BJ (cell line): ENCODE data around the gene TPD52L2. TPM values are rescaled to one million over a fixed set of nuclear protein-coding genes. Genes with fewer than 3 reads are reported as not detected.

Experiments
- CTCF ChIA-PET: fragments of 350-600 bp; formaldehyde crosslinking; extraction: SDS; loops from one replicate; lab custom pipeline; 2021; ENCODE audit warnings: antibody characterized with exemption, inconsistent platforms; lab: Yijun Ruan, JAX
- POLR2A ChIA-PET: fragments of 300-600 bp; sonication (Branson Sonifier 250); formaldehyde crosslinking; extraction: SDS; loops from one replicate; lab custom pipeline; 2021; ENCODE audit warnings: antibody characterized with exemption; lab: Charles Lee
- DNase-seq: peaks from one replicate; pipeline ENCODE4 v3.0.0-alpha.2; 2011; ENCODE audit warnings: low read depth
- H3K27me3 ChIP-seq: 2 replicates; pipeline ENCODE4 v1.6.0; 2011; ENCODE audit warnings: low read length; ENCODE audit not compliant: control insufficient read depth, insufficient read depth
- H3K36me3 ChIP-seq: 2 replicates; pipeline ENCODE4 v1.5.1; 2011; ENCODE audit warnings: low read length; ENCODE audit not compliant: control insufficient read depth, insufficient read depth
- H3K4me3 ChIP-seq: 2 replicates; pipeline ENCODE4 v1.5.1; 2011; ENCODE audit warnings: low read depth, mild to moderate bottlenecking, control low read depth, low read length
- polyA plus RNA-seq: library from polyadenylated mRNA; depleted of rRNA; stranded (reverse); fragments of >200 nt; gene quantifications from 2 replicates; pipeline ENCODE4 v1.2.3, GENCODE V29; 2011
- TF ChIP-seq, protein P1 (sequence below): IDR thresholded peaks from 2 replicates; pipeline ENCODE4 v1.5.1; 2011; ENCODE audit warnings: low read depth, mild to moderate bottlenecking, control low read depth, inconsistent platforms, low read length, moderate library complexity; ENCODE audit not compliant: insufficient read depth

Gene TPD52L2
- polyA plus RNA-seq, 1 experiment = 288 TPM

DNA sequence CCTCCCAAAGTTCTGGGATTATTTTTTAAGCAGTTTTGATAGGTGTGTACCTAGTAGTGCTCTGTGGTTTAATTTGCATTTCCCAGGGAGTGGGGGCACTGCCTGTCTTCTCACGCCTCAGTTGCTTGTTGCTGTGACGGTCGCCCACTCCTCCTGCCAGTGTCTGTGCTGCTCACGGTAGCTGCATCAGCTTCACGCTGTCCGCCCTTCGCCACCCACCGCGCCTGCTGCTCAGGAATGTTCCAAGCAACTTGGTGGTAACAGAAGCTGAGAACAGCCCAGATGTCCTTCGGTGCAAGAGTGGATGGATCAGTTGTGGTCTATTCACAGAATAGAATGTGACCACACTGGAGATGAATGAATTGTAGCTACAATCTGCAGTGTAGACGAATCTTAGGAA, 52.7 kb downstream of the TPD52L2 start:
- TF ChIP-seq, protein P1, sequence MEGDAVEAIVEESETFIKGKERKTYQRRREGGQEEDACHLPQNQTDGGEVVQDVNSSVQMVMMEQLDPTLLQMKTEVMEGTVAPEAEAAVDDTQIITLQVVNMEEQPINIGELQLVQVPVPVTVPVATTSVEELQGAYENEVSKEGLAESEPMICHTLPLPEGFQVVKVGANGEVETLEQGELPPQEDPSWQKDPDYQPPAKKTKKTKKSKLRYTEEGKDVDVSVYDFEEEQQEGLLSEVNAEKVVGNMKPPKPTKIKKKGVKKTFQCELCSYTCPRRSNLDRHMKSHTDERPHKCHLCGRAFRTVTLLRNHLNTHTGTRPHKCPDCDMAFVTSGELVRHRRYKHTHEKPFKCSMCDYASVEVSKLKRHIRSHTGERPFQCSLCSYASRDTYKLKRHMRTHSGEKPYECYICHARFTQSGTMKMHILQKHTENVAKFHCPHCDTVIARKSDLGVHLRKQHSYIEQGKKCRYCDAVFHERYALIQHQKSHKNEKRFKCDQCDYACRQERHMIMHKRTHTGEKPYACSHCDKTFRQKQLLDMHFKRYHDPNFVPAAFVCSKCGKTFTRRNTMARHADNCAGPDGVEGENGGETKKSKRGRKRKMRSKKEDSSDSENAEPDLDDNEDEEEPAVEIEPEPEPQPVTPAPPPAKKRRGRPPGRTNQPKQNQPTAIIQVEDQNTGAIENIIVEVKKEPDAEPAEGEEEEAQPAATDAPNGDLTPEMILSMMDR = no peak
- DNase-seq = no peak
- Histone ChIP-seq H3K36me3 (peaks cover 6% of the 10 kb centered on the region; the same call in 1 of the 2 replicates), H3K27me3 (no peaks in the 10 kb centered on the region), H3K4me3 (no peak overlapping the region)
- CTCF ChIA-PET = interaction anchor here (0.8 to 0.9 kb wide), 2 partner anchors 8 to 55 kb away, joined by 3 read pairs; no protein-coding TSS in a partner anchor
- POLR2A ChIA-PET = no interaction called here

DNA sequence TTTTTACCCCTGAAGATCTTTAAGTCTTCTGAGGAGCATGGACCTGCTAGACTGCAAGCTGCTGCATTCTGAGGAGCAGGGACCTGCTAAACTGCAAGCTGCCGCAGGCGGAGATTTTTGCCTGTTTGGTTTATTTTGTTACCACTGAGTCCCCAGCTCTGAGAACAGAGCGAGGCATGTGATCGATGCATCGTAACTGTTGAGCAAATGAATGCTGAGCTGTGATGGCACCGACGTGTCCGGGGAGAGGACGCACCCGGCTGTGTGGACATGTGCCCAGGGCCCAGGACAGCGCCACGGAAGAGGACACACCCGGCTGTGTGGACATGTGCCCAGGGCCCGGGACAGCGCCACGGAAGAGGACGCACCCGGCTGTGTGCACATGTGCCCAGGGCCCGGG, 54.1 kb downstream of the TPD52L2 start:
- POLR2A ChIA-PET = no interaction called here
- Histone ChIP-seq H3K4me3 (no peak overlapping the region), H3K27me3 (no peaks in the 10 kb centered on the region), H3K36me3 (peaks cover 6% of the 10 kb centered on the region; the same call in 1 of the 2 replicates)
- CTCF ChIA-PET = interaction anchor here (0.6 kb wide), 1 partner anchor 333 kb away, joined by 3 read pairs; no protein-coding TSS in a partner anchor
- TF ChIP-seq, protein P1 = no peak
- DNase-seq = no peak

DNA sequence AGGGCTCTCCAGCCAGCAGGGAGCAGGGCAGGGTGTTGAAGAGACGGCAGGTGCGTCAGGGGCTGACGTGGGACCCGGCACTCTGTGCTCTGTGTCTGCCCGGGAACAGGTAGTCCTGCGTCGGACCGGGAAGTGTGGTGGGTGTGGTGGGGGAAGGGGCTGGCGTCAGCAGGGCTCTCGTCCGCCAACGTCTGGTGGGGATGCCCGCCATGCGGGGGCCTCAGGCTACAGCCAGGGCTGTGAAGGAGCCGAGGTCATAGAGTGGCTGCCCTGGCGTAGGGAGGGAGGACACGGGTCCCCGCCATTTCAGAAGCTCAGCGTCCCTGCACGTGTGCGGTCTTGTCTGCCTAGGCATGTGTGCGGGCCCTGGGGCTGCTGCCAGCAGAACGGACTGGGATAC, 55.2 kb downstream of the TPD52L2 start:
- Histone ChIP-seq H3K27me3 (no peaks in the 10 kb centered on the region), H3K4me3 (no peak overlapping the region), H3K36me3 (peaks cover 6% of the 10 kb centered on the region; the same call in 1 of the 2 replicates)
- ChIA-PET POLR2A (no interaction called here), CTCF (interaction anchor here (1.3 kb wide), 1 partner anchor 14 kb away, joined by 4 read pairs; no protein-coding TSS in a partner anchor)
- no peak for DNase-seq
- TF ChIP-seq, protein P1 = no peak

DNA sequence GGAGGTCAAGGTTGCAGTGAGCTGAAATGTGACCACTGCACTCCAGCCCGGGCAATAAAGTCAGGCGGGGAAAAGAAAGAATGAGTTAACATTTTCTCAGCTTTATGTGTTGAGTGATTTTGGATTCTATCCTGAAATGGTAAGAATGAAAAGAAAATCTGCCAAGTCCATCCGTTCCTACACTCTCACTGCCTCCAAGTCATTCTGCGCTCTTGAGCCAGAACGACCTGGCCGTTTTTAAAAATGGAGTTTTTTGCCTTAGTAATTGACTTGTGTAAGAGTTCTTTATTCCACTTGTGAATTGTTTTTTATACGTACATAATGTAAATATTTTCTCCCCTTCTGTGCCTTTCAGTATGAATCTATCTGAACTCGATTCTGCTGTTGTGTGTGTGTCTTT, 58.6 kb downstream of the TPD52L2 start:
- Histone ChIP-seq H3K27me3 (no peaks in the 10 kb centered on the region), H3K4me3 (no peak overlapping the region), H3K36me3 (peaks cover 9% of the 10 kb centered on the region)
- ChIA-PET CTCF (no interaction called here), POLR2A (no interaction called here)
- TF ChIP-seq, protein P1 = no peak
- no peak for DNase-seq

DNA sequence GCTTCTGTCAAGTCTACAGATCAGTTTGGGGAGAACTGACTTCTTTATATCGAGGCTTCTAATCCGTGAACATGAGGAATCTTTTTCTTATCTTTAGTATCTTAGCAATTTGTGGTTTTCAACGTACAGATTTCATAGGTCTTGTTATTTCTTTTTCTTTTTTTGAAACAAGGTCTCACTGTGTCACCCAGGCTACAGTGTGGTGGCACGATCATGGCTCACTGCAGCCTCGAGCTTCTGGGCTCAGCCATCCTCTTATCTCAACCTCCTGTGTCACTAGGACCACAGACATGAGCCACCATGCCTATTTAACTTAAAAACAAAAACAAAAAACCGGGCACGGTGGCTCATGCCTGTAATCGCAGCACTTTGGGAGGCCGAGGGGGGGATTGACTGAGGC, 59.2 kb downstream of the TPD52L2 start:
- Histone ChIP-seq H3K27me3 (no peaks in the 10 kb centered on the region), H3K36me3 (peaks cover 11% of the 10 kb centered on the region), H3K4me3 (no peak overlapping the region)
- ChIA-PET POLR2A (no interaction called here), CTCF (no interaction called here)
- TF ChIP-seq, protein P1 = no peak
- DNase-seq = no peak
